Right lobe of liver (tissue), 4 donors: Measurements from ENCODE around the gene TUBB2B.

Experiments
- CTCF ChIP-seq, 4 donors: fragments of 200-600 bp in 3 of 4; fragments of 450-650 bp in 1 of 4; IDR thresholded peaks; one replicate each; pipeline versions ENCODE4 v1.5.1 to v1.8.0; 2016 to 2022; ENCODE audit warnings: antibody characterized with exemption in 4 of 4, mild to moderate bottlenecking in 2 of 4
- POLR2A ChIP-seq: fragments of 450-650 bp; IDR thresholded peaks from one replicate; pipeline ENCODE4 v1.6.1; 2017; ENCODE audit warnings: antibody characterized with exemption, mild to moderate bottlenecking
- donor health status: DM: no; HTN: no; CAD: no.
- donor health status: DM: no; HTN: no; CAD: no.
- donor health status: DM: no; HTN: yes; CAD: no.

- TF ChIP-seq CTCF (IDR thresholded peaks at IDR 0.05) (no peak), POLR2A (no peak)
These were observed 17.8 kb upstream of the TUBB2B start for GRCh38 chr6:3245216-3245615.
